Retina (tissue), 1 donor: Measurements from ENCODE around the gene FAM110D.
A peak's percentile ranks its signal among the peaks of the same experiment; 100 is the strongest.

Experiments used
- DNase-seq: peaks from one replicate; pipeline ENCODE4 v3.0.0-alpha.2; 2016

The FAM110D gene

DNA sequence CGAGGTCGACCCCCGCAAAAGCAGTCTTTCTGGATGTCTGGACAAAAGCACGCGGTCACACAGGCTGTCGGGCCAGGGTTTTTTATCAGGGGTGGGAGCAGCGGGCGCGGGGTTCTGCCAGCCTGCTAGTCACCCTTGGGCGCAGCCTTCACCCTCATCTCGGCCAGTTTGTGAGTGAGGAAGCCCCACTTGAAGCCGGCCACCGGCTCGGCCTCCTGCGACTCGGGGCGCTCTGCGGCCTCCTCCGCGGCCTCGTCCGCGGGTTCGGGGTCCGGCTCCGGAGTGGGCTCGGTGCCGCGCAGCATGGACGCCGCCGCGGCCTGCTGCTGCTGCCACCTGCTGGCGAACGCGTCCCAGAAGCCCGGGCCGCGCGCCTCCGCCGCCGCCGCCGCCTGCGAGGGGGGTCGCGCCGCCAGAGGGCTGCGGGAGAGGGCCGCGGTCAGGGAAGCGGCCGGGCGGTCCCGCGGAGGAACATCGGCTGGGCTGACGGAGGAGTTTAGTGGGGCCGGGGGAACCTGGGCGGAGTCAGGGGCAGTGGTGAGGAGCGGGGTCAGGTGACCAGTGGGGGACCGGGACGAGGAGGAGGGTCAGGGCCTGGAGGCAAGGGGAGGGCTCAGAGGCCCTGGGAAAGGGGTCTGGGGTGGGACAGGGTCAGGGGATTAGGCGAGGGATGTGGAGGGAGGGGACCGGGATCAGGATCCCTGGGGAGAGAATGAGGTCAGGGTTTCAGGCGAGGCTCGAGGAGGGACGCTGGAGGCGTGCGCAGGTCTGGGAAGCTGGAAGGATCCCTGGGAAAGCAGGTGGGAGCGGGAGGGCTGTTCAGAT, 5.4 kb downstream of the FAM110D start:
- peak; percentile 81 for DNase-seq

GRCh38 chr1:26164861-26165842, 6.3 kb downstream of the FAM110D start:
- no peak for DNase-seq

DNA sequence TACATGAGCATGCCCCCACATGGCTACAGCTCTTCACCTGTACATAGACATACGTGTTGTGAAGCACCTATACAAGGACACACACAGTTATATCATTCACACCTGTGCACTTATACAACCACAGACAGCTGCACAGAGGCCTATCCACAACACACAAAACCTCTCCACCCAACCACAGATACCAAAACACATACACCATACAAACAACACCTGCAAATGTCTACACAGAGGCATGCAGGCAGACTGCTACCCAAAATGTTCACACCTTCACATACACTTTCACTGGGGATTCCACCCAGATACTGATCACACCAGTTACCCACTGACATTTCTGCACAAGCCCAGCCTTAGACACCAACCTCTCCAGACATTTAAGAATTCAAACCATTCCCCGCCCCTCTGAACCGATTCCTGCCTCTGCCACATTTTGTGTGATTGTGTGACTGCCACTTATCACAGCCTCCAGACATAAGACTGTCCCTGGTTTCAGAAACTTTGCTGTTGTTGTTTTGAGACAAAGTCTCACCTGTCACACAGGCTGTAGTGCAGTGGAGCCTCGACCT, 7.9 kb downstream of the FAM110D start:
- DNase-seq: no peak

DNA sequence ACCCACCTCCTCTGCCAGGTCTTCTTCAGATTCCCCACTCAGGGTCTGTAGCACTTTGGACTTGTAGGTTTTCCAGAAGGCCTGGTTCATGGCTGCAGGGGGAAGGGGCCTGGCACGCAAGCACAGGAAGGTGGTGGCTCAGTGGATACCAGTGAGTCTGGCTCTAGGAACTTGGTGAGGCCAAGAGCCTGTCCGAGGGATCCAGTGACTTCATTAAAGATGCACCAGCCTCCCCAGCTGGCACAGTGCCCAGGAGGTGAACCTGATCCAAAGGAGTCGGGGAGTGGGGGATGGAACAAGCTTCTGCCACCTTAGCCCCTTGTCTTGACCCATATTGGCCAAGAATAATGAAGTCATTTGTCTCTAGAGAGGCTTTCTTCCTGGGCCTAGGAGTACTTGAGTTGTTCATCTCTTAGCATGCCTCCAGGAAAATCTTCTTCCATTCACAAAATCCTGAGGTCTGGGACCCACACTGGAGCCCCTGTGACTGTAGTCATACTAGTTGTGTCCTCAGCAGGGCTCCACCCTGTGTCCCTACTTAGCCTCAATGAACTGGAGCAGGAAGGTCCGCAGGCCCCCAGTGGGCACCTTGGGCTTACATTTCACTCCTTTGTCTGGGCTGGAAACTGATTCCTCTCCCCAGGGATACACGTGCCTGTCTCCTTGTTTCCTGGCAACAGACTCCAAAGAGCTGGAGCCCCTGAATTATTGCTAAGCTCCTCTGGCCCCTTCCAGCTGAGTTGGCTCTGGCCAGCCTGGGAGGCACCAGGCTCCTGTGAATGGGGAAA, 9.7 kb downstream of the FAM110D start, which contains the start of gene C1orf232:
TSS of gene C1orf232 (minus strand) at position 554 of the 788 bp plus-strand sequence. CDS start at position 90, 464 bp downstream.
- DNase-seq: peak; percentile 76

DNA sequence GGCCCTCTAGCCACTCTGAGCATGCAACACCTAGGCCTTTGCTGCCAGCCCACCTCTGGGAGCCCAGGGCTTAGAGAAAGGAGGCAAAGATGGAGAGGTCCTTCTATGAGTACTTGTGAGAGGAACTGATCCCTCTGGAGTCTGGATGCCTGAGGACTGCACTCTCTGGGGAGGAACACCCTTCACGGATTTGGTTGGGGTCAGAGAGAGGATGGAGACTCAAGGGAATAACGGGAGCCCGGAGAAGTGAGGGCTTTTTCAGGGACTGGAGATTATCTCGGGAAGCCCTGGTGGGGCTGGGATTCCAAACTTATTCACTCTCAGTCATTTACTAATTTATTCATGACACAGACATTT, 10.3 kb downstream of the FAM110D start:
- no peak for DNase-seq

- DNase-seq: peak; percentile 93
Observed at GRCh38 chr1:26169669-26170471, 11.0 kb downstream of the FAM110D start, which contains the start of gene ZNF593. Gene ZNF593 (plus strand): TSS chr1:26169908. CDS start chr1:26169984, 76 bp downstream.

DNA sequence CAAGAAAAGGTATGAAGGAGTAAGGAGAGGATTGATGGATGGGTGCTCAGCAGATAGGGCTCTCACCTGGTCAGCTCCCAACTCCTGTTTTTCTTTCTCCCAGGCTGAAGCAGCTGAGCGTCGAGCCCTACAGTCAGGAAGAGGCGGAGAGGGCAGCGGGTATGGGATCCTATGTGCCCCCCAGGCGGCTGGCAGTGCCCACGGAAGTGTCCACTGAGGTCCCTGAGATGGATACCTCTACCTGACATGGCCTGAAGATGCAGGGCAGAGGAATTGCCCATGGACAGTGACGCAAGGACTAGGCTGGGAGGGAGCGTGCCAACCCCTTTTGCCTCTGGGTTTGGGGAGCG, 11.6 kb downstream of the FAM110D start:
- no peak for DNase-seq

- DNase-seq: peak; percentile 98
Observed at GRCh38 chr1:26171084-26172072, 12.5 kb downstream of the FAM110D start, which contains the start of gene ZNF593OS. Gene ZNF593OS (minus strand): TSS chr1:26171832. CDS start chr1:26171661, 171 bp downstream.

GRCh38 chr1:26175346-26175745, 16.5 kb downstream of the FAM110D start:
- no peak for DNase-seq

- DNase-seq: no peak
Observed at GRCh38 chr1:26177182-26177684, 18.4 kb downstream of the FAM110D start, which contains the start of gene CNKSR1. Gene CNKSR1 (plus strand): TSS chr1:26177491. CDS start chr1:26177548, 57 bp downstream.

DNA sequence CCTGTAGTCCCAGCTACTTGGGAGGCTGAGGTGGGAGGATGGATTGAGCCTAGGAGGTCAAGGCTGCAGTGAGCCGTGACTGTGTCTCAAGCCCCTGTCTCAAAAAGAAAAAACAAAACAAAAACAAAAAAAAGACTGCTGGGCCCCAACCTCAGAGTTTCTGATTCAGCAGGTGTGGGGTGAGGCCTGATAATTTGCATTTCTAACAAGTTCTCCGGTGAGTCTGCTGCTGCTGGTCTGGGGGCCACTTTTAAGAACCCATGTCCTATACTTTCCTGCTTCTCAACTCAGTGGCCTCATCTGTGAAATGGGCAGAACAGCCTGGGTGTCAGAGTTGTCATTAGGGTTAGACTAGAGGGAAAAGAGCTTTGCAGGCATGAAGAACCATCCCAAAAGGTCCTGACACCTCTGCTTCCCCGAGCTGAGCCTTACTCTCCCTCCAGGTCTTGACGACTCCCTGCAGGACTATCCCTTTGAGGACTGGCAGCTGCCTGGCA, 21.2 kb downstream of the FAM110D start:
- DNase-seq: no peak

GRCh38 chr1:26181586-26182382, 22.9 kb downstream of the FAM110D start:
- no peak for DNase-seq

- no peak for DNase-seq
Observed at GRCh38 chr1:26182383-26182696, 23.5 kb downstream of the FAM110D start.

DNA sequence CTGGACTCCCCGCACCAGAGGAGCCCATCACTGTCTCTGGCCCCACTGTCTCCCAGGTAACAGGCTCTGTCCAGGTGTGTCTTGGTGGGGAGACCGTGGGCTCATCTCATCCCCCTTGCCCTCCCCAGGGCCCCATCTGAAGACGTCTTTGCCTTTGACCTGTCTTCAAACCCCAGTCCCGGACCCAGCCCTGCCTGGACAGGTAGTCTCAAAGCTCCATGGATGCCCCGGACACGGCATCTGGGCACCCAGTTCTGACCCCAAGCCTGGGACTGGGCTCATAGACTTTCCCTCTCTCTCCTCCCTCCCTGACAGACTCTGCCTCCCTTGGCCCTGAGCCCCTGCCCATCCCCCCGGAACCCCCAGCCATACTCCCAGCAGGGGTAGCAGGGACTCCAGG, 25.2 kb downstream of the FAM110D start:
- DNase-seq: no peak

DNA sequence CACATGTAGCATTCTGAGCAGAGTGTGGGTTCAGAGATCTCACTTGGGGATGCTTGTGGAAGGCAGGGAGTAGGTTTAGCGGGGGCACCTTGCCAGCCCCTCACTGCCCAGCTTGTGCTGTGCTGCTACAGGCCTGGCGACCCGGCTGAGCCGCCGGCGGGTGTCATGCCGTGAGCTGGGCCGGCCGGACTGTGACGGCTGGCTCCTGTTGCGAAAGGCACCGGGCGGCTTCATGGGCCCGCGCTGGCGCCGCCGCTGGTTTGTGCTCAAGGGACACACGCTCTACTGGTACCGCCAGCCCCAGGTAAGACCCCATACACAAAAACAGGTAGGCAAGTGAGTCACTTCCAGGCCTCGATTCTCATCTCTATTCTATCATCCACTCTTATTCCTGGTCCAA, 26.0 kb downstream of the FAM110D start:
- DNase-seq: no peak

GRCh38 chr1:26187882-26188281, 29.0 kb downstream of the FAM110D start:
- DNase-seq: no peak

GRCh38 chr1:26188477-26188876, 29.6 kb downstream of the FAM110D start:
- DNase-seq: no peak

- no peak for DNase-seq
Observed at GRCh38 chr1:26189331-26189730, 30.5 kb downstream of the FAM110D start.

DNA sequence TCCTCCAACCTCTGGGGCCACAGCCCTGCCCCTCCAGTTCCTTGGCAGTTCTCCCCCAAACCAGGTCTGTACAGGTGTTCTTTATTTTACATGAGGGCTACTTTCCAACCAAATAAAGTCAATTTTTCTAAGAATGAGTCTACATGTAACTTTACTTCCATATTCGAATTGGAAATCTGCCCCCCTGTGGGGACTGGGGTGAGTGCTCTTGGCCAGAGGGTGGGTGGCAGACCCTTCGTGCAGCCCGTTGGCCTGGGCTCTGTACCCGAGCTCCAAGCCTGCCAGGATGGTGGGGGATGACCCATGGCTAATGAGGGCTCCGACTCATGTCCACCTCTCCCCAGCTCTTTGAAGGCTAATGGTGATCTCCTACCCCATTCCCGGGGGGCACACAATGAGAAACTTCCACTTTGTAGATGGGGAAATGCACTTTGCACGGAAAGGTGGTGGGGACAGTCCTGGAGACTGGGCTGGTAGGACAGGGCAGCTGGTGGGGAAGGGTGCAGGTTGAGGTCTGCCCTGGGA, 30.9 kb downstream of the FAM110D start:
- no peak for DNase-seq
